Tibial nerve (tissue), 4 donors: ENCODE results near the gene PPP2R2C. TPM values are rescaled to one million over a fixed set of nuclear protein-coding genes. Genes with fewer than 3 reads are reported as not detected.

Experiments used
- DNase-seq, 2 donors: peaks; one replicate each; pipeline ENCODE4 v3.0.0-alpha.2; 2019; ENCODE audit warnings: low spot score in 2 of 2
- H3K27ac ChIP-seq, 4 donors: fragments of 200-600 bp; sonication (generic) in 3 of 4; one replicate each; pipeline ENCODE4 v1.5.1; 2017 to 2019; ENCODE audit warnings: mild to moderate bottlenecking in 1 of 4
- H3K27me3 ChIP-seq, 2 donors: fragments of 200-600 bp; sonication (generic) in 1 of 2; one replicate each; pipeline versions ENCODE4 v1.5.1 to v1.6.0; 2017 to 2019
- H3K36me3 ChIP-seq, 3 donors: fragments of 200-600 bp; sonication (generic); one replicate each; pipeline ENCODE4 v1.5.1; 2018 to 2019
- H3K4me1 ChIP-seq, 4 donors: fragments of 200-600 bp; sonication (generic) in 3 of 4; one replicate each; pipeline ENCODE4 v1.5.1; 2017 to 2019
- H3K4me3 ChIP-seq, 4 donors: fragments of 200-600 bp; sonication (generic) in 3 of 4; one replicate each; pipeline ENCODE4 v1.5.1; 2017 to 2019; ENCODE audit warnings: mild to moderate bottlenecking in 1 of 4, moderate library complexity in 1 of 4
- H3K9me3 ChIP-seq, 4 donors: fragments of 200-600 bp; sonication (generic) in 3 of 4; one replicate each; pipeline ENCODE4 v1.5.1; 2017 to 2019
- EP300 ChIP-seq, 2 donors: sonication (generic); formaldehyde crosslinking; IDR thresholded peaks; one replicate each; pipeline ENCODE4 v1.6.1; 2017; ENCODE audit warnings: antibody characterized with exemption in 2 of 2, mild to moderate bottlenecking in 1 of 2
- POLR2A ChIP-seq, 2 donors: fragments of 450-650 bp; IDR thresholded peaks; one replicate each; pipeline ENCODE4 v1.6.1; 2017; ENCODE audit warnings: antibody characterized with exemption in 2 of 2, mild to moderate bottlenecking in 2 of 2, moderate library complexity in 2 of 2
- WGBS, 2 donors: methylation state at CpG; one replicate each; pipeline ENCODE4 v1.1.5; 2018; 5-methylcytosine and 5-hydroxymethylcytosine counted together
- total RNA-seq, 4 donors: library from RNA; depleted of rRNA; stranded (reverse); fragments of >200 nt; gene quantifications; one replicate each; pipeline ENCODE4 v1.1.0, GENCODE V29; 2016
- TF ChIP-seq, protein P1 (sequence below), 5 experiments: fragments of 200-600 bp in 3 of 5; fragments of 450-650 bp in 2 of 5; sonication (generic) in 3 of 5; IDR thresholded peaks; one replicate each; pipeline ENCODE4 v1.5.1; 2016 to 2019; ENCODE audit warnings: antibody characterized with exemption in 5 of 5, mild to moderate bottlenecking in 3 of 5, moderate library complexity in 2 of 5

The PPP2R2C gene
- total RNA-seq, 4 donors from 2014 or later: under 0.01 to 0.66 (median 0.42) TPM; not detected in 1

- Histone ChIP-seq H3K36me3 (no peaks in the 10 kb centered on the region), H3K4me1 (no peaks in the 10 kb centered on the region), H3K9me3 (peaks cover 0 to 1% (median 0%) of the 10 kb centered on the region in 4 donors), H3K27ac (no peak overlapping the region), H3K27me3 (peaks cover 0 to 24% of the 10 kb centered on the region in 2 donors), H3K4me3 (no peak overlapping the region)
- 63 to 65% methylated on average over 12 of the region's 12 CpGs for WGBS, 2 donors
- TF ChIP-seq POLR2A (IDR thresholded peaks at IDR 0.05) (no peak), EP300 (IDR thresholded peaks at IDR 0.05) (no peak)
- TF ChIP-seq, protein P1, sequence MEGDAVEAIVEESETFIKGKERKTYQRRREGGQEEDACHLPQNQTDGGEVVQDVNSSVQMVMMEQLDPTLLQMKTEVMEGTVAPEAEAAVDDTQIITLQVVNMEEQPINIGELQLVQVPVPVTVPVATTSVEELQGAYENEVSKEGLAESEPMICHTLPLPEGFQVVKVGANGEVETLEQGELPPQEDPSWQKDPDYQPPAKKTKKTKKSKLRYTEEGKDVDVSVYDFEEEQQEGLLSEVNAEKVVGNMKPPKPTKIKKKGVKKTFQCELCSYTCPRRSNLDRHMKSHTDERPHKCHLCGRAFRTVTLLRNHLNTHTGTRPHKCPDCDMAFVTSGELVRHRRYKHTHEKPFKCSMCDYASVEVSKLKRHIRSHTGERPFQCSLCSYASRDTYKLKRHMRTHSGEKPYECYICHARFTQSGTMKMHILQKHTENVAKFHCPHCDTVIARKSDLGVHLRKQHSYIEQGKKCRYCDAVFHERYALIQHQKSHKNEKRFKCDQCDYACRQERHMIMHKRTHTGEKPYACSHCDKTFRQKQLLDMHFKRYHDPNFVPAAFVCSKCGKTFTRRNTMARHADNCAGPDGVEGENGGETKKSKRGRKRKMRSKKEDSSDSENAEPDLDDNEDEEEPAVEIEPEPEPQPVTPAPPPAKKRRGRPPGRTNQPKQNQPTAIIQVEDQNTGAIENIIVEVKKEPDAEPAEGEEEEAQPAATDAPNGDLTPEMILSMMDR (IDR thresholded peaks at IDR 0.05): no peak
- no peak for DNase-seq
Measured at GRCh38 chr4:6368601-6369000, 103.8 kb downstream of the PPP2R2C start.

- Histone ChIP-seq H3K27ac (no peak overlapping the region), H3K9me3 (peaks cover 0 to 5% (median 0%) of the 10 kb centered on the region in 4 donors), H3K27me3 (peaks cover 0 to 24% of the 10 kb centered on the region in 2 donors), H3K4me3 (no peak overlapping the region), H3K36me3 (no peaks in the 10 kb centered on the region), H3K4me1 (no peaks in the 10 kb centered on the region)
- TF ChIP-seq POLR2A (IDR thresholded peaks at IDR 0.05): no peak
- no peak for TF ChIP-seq EP300 (IDR thresholded peaks at IDR 0.05)
- TF ChIP-seq, protein P1 (IDR thresholded peaks at IDR 0.05): no peak
- 77 to 81% methylated on average over 10 of the region's 10 CpGs for WGBS, 2 donors
- no peak for DNase-seq
Measured at GRCh38 chr4:6368096-6368495, 104.3 kb downstream of the PPP2R2C start.

GRCh38 chr4:6367371-6367851, 105.0 kb downstream of the PPP2R2C start:
- no peak overlapping the region for H3K27ac ChIP-seq
- TF ChIP-seq, protein P1 (IDR thresholded peaks at IDR 0.05): no peak
- no peak for TF ChIP-seq POLR2A (IDR thresholded peaks at IDR 0.05)

DNA sequence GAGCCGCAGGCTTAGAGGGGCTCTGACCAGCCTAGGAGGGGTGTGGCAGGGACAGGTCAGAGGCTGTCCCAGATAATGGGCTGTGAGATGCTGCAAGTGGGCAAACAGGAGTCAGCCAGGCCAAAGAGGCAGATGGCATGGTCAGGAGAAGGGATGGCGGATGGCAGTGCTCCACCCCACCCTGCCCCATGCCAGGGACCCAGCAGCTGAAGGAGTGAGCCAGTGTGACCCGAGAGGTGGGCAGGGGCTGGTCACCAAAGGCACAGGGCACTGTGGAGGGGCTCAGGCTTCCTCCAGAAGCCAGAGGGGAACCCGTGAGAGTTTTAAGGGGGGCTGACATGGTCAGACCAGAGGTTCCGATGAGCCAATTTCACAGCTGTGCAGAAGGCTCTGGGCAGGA, 105.8 kb downstream of the PPP2R2C start:
- Histone ChIP-seq H3K27ac (no peak overlapping the region), H3K4me1 (no peaks in the 10 kb centered on the region), H3K4me3 (no peak overlapping the region), H3K27me3 (peaks cover 0 to 24% of the 10 kb centered on the region in 2 donors), H3K36me3 (no peaks in the 10 kb centered on the region), H3K9me3 (peaks cover 0 to 10% (median 0%) of the 10 kb centered on the region in 4 donors)
- TF ChIP-seq POLR2A (IDR thresholded peaks at IDR 0.05) (no peak), EP300 (IDR thresholded peaks at IDR 0.05) (no peak)
- TF ChIP-seq, protein P1 (IDR thresholded peaks at IDR 0.05): no peak
- no peak for DNase-seq
- WGBS, 2 donors: 70 to 73% methylated on average over 5 of the region's 5 CpGs

More at GRCh38 chr4:6367371-6367851, 105.0 kb downstream of the PPP2R2C start:
- Histone ChIP-seq H3K4me3 (no peak overlapping the region), H3K4me1 (no peaks in the 10 kb centered on the region), H3K9me3 (peaks cover 0 to 10% (median 0%) of the 10 kb centered on the region in 4 donors), H3K36me3 (no peaks in the 10 kb centered on the region), H3K27me3 (peaks cover 0 to 24% of the 10 kb centered on the region in 2 donors)
- DNase-seq: no peak
- WGBS, 2 donors: 31 to 32% methylated on average over 7 to 8 of the region's 8 CpGs

GRCh38 chr4:6365545-6366086, 106.8 kb downstream of the PPP2R2C start:
- 65 to 66% methylated on average over 13 of the region's 13 CpGs for WGBS, 2 donors

More at GRCh38 chr4:6365545-6366086, 106.8 kb downstream of the PPP2R2C start:
- Histone ChIP-seq H3K36me3 (no peaks in the 10 kb centered on the region), H3K4me3 (no peak overlapping the region), H3K27me3 (peaks cover 0 to 24% of the 10 kb centered on the region in 2 donors), H3K9me3 (peaks cover 0 to 10% (median 0%) of the 10 kb centered on the region in 4 donors), H3K27ac (no peak overlapping the region), H3K4me1 (no peaks in the 10 kb centered on the region)
- no peak for TF ChIP-seq EP300 (IDR thresholded peaks at IDR 0.05)
- TF ChIP-seq POLR2A (IDR thresholded peaks at IDR 0.05): no peak
- TF ChIP-seq, protein P1 (IDR thresholded peaks at IDR 0.05): no peak
- DNase-seq: no peak
